Karpas-422 (cell line): ENCODE results near the gene THBS2. TPM values are rescaled to one million over a fixed set of nuclear protein-coding genes. Genes with fewer than 3 reads are reported as not detected.

Experiments used
- DNase-seq: peaks from one replicate; pipeline ENCODE4 v3.0.0-alpha.2; 2015
- H2AFZ ChIP-seq: fragments of 200-600 bp; sonication (generic); 2 replicates; pipeline ENCODE4 v1.6.1; 2014; ENCODE audit warnings: antibody characterized with exemption, low read length, mixed read lengths
- H3K27ac ChIP-seq: fragments of 200-600 bp; sonication (generic); 2 replicates; pipeline ENCODE4 v1.5.1; 2014; ENCODE audit warnings: mild to moderate bottlenecking, low read length, moderate library complexity
- H3K27me3 ChIP-seq: fragments of 200-600 bp; sonication (generic); 2 replicates; pipeline ENCODE4 v1.6.1; 2014; ENCODE audit warnings: low read length, mixed read lengths
- H3K36me3 ChIP-seq: fragments of 200-600 bp; sonication (generic); 2 replicates; pipeline ENCODE4 v1.6.1; 2014; ENCODE audit warnings: low read length, mixed read lengths; ENCODE audit not compliant: insufficient read depth
- H3K4me1 ChIP-seq: fragments of 200-600 bp; sonication (generic); 2 replicates; pipeline ENCODE4 v1.6.1; 2014; ENCODE audit warnings: mild to moderate bottlenecking, low read length, mixed read lengths
- H3K4me2 ChIP-seq: fragments of 200-600 bp; sonication (generic); 2 replicates; pipeline ENCODE4 v1.6.1; 2014; ENCODE audit warnings: low read length, low read depth, mild to moderate bottlenecking; ENCODE audit not compliant: poor library complexity, severe bottlenecking
- H3K4me3 ChIP-seq: fragments of 200-600 bp; sonication (generic); 2 replicates; pipeline ENCODE4 v1.5.1; 2014; ENCODE audit warnings: mild to moderate bottlenecking, antibody characterized with exemption, low read length, mixed read lengths
- H3K79me2 ChIP-seq: fragments of 200-600 bp; sonication (generic); 2 replicates; pipeline ENCODE4 v1.6.1; 2014; ENCODE audit warnings: mild to moderate bottlenecking, low read length, mixed read lengths
- H3K9ac ChIP-seq: fragments of 200-600 bp; sonication (generic); 2 replicates; pipeline ENCODE4 v1.6.0; 2014; ENCODE audit warnings: low read length
- H3K9me2 ChIP-seq: fragments of 200-600 bp; sonication (generic), shearing (Covaris generic); replicated peaks from 2 replicates; pipeline ENCODE4 v1.6.0; 2014; ENCODE audit warnings: mild to moderate bottlenecking, low read length, moderate library complexity; ENCODE audit not compliant: insufficient read depth
- H3K9me3 ChIP-seq: fragments of 300-700, 200-600 bp; sonication (generic); 2 replicates; pipeline ENCODE4 v1.6.1; 2014; ENCODE audit warnings: low read length, mixed read lengths
- H4K20me1 ChIP-seq: fragments of 200-600 bp; sonication (generic); 2 replicates; pipeline ENCODE4 v1.6.1; 2014; ENCODE audit warnings: mild to moderate bottlenecking, antibody characterized with exemption, low read length, low read depth; ENCODE audit not compliant: insufficient read depth
- total RNA-seq: library from RNA; depleted of rRNA; stranded (reverse); fragments of >200 nt; shearing (Covaris generic); gene quantifications from 2 replicates; pipeline ENCODE4 v1.2.3, GENCODE V29; 2014; ENCODE audit warnings: low replicate concordance

Gene THBS2
- total RNA-seq, 1 experiment from 2014 or later: not detected

DNA sequence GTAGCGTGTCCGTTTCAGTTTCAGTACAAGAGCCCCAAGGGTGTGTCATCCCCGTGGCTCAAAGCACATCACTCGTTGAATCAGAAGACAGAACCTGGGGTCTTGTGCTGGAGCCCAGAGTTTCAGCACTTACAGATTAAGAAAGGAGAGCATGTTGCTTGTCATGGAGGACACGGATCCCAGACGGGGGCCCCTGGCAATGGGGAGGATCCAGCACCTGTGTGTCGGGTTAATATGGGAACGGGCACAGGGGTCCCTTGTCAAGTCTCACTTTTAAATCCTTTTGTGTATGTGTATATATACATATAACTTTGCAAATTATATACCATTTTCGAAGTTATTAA, 23.4 kb downstream of the THBS2 start:
- Histone ChIP-seq H4K20me1 (no peaks in the 10 kb centered on the region), H3K79me2 (no peaks in the 10 kb centered on the region), H3K4me2 (no peak overlapping the region)

DNA sequence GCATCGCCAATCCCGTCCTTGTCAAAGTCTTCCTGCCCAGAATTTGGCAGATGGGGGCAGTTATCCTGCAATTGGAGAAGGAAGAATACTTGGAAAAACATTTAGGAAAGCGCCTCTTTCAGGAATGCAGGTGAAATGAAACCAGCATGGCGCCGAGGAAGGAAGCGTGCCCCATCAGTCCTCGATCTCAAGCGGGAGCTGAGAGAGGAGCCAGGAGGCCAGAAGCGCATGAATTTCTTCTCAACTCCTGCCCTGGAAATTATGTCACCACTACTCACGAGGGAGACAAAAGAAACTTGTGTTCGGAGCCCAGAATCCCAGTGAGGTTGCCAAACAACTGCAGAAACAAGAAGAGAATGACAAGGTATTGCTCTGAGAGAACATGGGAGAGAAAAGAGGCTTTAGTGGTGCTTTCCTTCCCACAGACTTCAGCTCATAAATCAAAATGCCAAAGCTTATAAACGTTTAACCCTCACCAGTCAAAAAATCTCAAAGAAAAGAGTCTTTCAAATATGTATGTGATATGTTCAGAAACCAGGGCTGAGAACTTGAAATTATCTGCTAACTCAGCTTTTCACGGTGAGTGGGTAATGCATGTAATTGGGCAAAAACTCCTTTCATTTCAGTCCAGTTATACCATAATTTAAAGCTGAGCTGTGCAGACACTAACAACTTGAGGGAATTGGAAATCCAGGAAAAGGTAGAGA, 23.9 kb downstream of the THBS2 start:
- Histone ChIP-seq H3K9me3 (peaks cover 13% of the 10 kb centered on the region; the same call in 1 of the 2 replicates), H2AFZ (no peak overlapping the region), H3K9ac (no peak overlapping the region), H3K4me2 (no peak overlapping the region), H3K4me1 (no peaks in the 10 kb centered on the region), H3K79me2 (no peaks in the 10 kb centered on the region), H4K20me1 (no peaks in the 10 kb centered on the region), H3K4me3 (no peak overlapping the region), H3K27ac (no peak overlapping the region), H3K9me2 (no peaks in the 10 kb centered on the region), H3K36me3 (no peaks in the 10 kb centered on the region), H3K27me3 (no peaks in the 10 kb centered on the region)
- no peak for DNase-seq

More for the DNA sequence above, 23.4 kb downstream of the THBS2 start:
- Histone ChIP-seq H3K36me3 (no peaks in the 10 kb centered on the region), H3K9me2 (no peaks in the 10 kb centered on the region), H3K9me3 (peaks cover 13% of the 10 kb centered on the region; the same call in 1 of the 2 replicates), H3K9ac (no peak overlapping the region), H2AFZ (no peak overlapping the region), H3K27ac (no peak overlapping the region), H3K4me3 (no peak overlapping the region), H3K4me1 (no peaks in the 10 kb centered on the region), H3K27me3 (no peaks in the 10 kb centered on the region)
- no peak for DNase-seq

GRCh38 chr6:169227116-169227515, 26.5 kb downstream of the THBS2 start:
- Histone ChIP-seq H3K4me3 (no peak overlapping the region), H4K20me1 (no peaks in the 10 kb centered on the region), H3K9me2 (no peaks in the 10 kb centered on the region), H3K27me3 (no peaks in the 10 kb centered on the region), H3K9me3 (no peaks in the 10 kb centered on the region), H3K79me2 (no peaks in the 10 kb centered on the region), H3K27ac (no peak overlapping the region), H3K9ac (no peak overlapping the region), H3K4me2 (no peak overlapping the region), H2AFZ (no peak overlapping the region), H3K4me1 (no peaks in the 10 kb centered on the region), H3K36me3 (no peaks in the 10 kb centered on the region)
- DNase-seq: no peak

GRCh38 chr6:169225887-169226286, 27.8 kb downstream of the THBS2 start:
- Histone ChIP-seq H4K20me1 (no peaks in the 10 kb centered on the region), H3K36me3 (no peaks in the 10 kb centered on the region), H3K27ac (no peak overlapping the region), H2AFZ (no peak overlapping the region), H3K9me2 (no peaks in the 10 kb centered on the region), H3K4me2 (no peak overlapping the region), H3K79me2 (no peaks in the 10 kb centered on the region), H3K4me1 (no peaks in the 10 kb centered on the region), H3K27me3 (no peaks in the 10 kb centered on the region), H3K9me3 (no peaks in the 10 kb centered on the region), H3K9ac (no peak overlapping the region), H3K4me3 (no peak overlapping the region)
- DNase-seq: no peak

GRCh38 chr6:169225131-169225576, 28.5 kb downstream of the THBS2 start:
- H3K4me1 ChIP-seq: no peaks in the 10 kb centered on the region
- no peak overlapping the region for H2AFZ ChIP-seq
- no peak overlapping the region for H3K27ac ChIP-seq
- DNase-seq: no peak
- no peak overlapping the region for H3K9ac ChIP-seq
- H3K36me3 ChIP-seq: no peaks in the 10 kb centered on the region
- no peaks in the 10 kb centered on the region for H3K9me2 ChIP-seq
- H3K27me3 ChIP-seq: no peaks in the 10 kb centered on the region
- no peak overlapping the region for H3K4me2 ChIP-seq
- no peaks in the 10 kb centered on the region for H4K20me1 ChIP-seq
- H3K79me2 ChIP-seq: no peaks in the 10 kb centered on the region
- no peaks in the 10 kb centered on the region for H3K9me3 ChIP-seq
- no peak overlapping the region for H3K4me3 ChIP-seq

- H3K4me1 ChIP-seq: no peaks in the 10 kb centered on the region
- DNase-seq: no peak
- H3K9me2 ChIP-seq: no peaks in the 10 kb centered on the region
- H3K36me3 ChIP-seq: no peaks in the 10 kb centered on the region
- H2AFZ ChIP-seq: no peak overlapping the region
- no peak overlapping the region for H3K4me3 ChIP-seq
- no peaks in the 10 kb centered on the region for H3K9me3 ChIP-seq
- H3K4me2 ChIP-seq: no peak overlapping the region
- H4K20me1 ChIP-seq: no peaks in the 10 kb centered on the region
- H3K79me2 ChIP-seq: no peaks in the 10 kb centered on the region
- no peak overlapping the region for H3K27ac ChIP-seq
- no peak overlapping the region for H3K9ac ChIP-seq
- H3K27me3 ChIP-seq: no peaks in the 10 kb centered on the region
These were observed 28.9 kb downstream of the THBS2 start for GRCh38 chr6:169224716-169225115.

DNA sequence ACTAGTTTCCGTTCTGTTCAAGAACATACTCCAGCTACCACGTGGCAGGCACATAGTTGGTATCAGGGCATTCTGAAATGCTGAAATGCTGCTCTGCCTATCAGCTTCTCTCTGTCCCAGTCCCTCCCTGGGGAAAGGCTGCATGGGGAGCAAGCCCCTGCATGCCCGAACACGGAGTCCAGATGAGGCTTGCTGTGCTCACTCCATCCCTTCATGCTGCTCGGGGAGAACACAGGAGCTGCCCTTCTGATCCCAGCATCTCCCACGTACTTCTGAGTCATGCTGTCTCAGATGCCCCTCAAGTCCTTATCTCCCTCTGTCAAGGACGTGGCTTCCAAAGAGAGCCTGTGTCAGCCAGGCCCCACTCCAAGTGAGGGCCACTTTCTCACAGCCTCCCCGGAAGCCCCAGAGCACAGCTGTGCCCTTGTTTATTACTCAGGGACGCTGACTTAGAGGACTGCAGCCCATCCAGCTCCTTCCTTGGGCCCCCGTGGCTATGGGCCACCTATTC, 29.4 kb downstream of the THBS2 start:
- Histone ChIP-seq H3K27me3 (no peaks in the 10 kb centered on the region), H3K27ac (no peak overlapping the region), H4K20me1 (no peaks in the 10 kb centered on the region), H3K9me2 (no peaks in the 10 kb centered on the region), H3K79me2 (no peaks in the 10 kb centered on the region), H3K4me2 (no peak overlapping the region), H3K9me3 (no peaks in the 10 kb centered on the region), H3K36me3 (no peaks in the 10 kb centered on the region), H2AFZ (no peak overlapping the region), H3K4me3 (no peak overlapping the region), H3K9ac (no peak overlapping the region), H3K4me1 (no peaks in the 10 kb centered on the region)
- DNase-seq: no peak

GRCh38 chr6:169223006-169223405, 30.6 kb downstream of the THBS2 start:
- Histone ChIP-seq H3K27ac (no peak overlapping the region), H2AFZ (no peak overlapping the region), H4K20me1 (no peaks in the 10 kb centered on the region), H3K27me3 (no peaks in the 10 kb centered on the region), H3K9ac (no peak overlapping the region), H3K36me3 (no peaks in the 10 kb centered on the region), H3K9me2 (no peaks in the 10 kb centered on the region), H3K4me1 (no peaks in the 10 kb centered on the region), H3K4me2 (no peak overlapping the region), H3K79me2 (no peaks in the 10 kb centered on the region), H3K4me3 (no peak overlapping the region), H3K9me3 (no peaks in the 10 kb centered on the region)
- DNase-seq: no peak
